Left hindlimb (tissue), 1 donor: ENCODE data around the gene LIX1.
A peak's percentile ranks its signal among the peaks of the same experiment; 100 is the strongest.
"Not testable (repeated sequence)": the region's sequence is repeated elsewhere in the genome, so short reads cannot be mapped to it uniquely, and the experiment has no call there.

Experiments used
- DNase-seq: peaks from one replicate; pipeline ENCODE4 v3.0.0-alpha.2; 2018

Gene LIX1

DNA sequence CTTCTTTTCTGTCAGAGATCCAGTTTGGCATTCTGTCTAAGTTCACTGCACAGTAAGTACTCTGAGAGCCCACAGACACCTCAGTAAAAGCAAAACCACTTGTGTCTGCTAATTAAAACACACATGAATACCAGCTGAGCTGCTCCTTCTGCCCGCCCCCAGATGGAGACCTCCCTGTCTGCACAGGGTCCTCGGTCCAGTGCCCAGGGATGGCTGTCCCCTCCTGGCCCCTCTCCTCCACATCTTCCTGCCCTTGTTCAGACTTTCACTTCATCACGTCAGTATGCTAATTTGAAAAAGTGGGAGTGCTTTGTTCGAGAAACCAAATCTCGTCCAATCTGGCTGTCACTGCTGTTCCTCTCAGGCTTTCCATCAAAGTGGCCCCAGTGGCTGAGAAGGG lies 43.5 kb downstream of the LIX1 start:
- no peak for DNase-seq

DNA sequence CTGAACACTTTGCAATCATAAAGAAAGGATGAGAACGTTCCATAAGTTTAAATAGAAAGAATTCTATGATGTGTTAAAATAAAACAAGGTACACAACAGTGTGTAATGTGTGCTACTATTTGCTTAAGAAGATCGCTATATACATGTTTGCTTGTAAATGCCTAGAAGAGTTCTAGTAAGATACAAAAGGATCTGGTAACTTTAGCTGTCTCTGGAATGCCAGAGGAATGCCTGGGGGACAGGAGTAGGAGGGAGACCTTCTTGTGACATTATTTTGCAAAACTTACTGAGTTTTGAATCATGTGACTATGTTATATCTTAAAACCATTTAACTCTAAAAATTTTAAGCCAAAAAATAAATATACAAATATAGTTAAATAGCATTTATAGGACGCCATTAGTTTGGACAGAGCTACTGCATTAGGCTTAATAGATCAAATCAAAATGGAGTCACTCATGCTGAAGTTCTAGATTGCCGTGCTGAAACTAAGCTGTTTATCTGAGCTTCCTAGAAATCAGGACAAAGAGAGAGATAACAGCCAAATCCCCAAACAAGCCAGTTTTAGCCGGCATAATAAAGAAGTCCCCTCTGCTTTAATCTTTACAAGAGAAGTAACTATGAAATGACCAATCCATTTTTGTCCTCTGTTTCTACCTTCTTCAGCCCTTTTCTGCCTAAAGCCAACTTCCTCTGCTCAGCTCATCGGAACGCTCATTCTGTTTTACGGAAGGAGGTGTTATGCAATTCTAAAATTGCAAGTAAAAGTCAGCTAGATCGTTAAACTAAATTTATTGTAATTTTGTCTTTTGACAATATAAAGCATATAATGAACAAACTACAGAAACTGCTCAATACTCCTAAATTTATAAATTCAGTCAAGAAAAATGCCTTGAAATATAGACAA lies 44.8 kb downstream of the LIX1 start:
- DNase-seq = no peak

DNA sequence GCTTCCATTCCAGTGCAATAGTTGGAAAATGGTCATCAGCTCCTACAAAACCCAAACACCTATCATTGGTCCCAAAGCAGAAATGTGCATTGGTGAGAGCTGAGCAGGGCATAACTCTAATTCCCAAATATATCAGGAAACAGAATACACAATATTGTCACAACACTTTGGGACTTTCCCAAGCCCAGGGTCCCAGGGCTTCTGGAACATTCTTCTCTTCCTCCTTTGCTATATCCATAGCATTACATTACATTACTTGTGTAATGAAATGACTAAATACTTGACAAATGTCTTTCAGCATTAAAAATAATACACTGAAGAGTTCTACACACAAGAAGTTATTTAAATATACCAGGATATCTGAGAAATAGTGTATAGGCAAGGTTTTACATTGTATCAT lies 45.6 kb downstream of the LIX1 start:
- DNase-seq = no peak

DNA sequence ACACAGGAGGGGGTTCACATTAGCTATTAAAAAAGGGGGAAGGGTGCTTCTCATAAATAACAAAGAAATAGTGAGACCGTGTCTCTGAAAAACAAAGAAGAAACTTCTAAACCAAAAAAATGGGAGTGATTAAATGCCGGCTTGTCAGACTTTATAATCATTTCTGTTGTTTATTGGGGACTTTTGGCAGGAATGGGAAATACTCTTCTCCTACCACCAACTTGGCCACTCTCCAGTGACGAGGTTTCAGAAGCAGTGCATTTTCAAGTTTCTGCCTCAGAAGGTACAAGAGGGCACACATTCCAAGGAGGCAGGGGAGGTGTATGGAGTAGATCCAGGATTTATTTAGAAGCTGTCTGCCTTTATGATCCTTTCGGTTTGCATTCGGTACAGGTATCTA lies 46.2 kb downstream of the LIX1 start:
- DNase-seq = no peak

DNA sequence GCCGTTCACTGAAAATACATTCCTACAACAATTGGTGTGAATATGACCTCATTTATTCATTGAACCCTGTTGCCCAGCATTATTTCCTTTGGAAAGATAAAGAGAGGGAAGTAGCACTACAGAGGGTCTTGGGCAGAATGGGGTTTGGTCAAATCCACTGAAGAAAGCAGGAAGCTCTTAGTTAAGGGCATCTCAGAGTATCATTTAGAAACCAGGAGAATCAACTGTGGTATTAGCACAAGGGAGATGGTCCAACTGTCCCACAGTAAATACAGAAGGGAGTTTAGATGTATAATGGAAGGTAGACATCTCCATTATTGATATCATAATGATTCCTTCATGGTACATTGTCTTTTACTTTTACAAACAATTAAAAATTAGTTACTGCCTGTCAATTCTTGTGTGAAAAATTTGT lies 47.1 kb downstream of the LIX1 start:
- no peak for DNase-seq

DNA sequence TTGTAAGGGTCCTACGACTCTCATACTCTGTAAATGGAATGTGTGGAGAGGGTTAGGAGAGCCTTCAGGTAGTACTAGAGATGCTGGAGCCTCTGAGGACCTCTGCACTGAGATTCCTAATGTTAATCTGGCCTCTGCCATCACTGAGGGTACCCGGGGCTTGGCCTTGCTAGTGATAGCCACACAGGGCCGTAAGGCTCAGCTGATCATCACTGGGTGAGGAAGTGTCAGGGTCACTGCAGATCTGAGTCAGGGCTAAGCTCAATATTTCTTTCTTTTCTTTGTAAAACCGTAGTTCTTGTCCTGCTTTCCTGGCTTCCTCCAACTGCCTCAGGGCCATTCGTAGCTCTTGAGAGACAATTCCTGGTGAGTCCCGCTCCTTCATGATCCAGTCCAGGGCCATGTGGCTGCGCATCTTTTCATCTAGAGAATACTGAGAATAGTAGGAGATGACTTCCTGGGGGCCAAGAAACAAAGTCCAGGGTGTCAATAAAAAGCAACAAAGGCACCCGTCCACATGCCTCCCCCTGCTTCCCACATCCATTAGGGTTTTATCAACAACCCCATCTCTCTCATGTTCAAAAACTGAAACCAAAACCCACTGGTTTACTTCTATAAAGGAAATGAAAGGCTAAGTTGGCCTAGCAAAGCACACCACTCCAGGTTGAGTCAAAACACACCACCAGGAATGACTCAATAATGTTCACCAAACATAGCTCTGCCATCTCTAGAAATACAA lies 47.7 kb downstream of the LIX1 start:
- no peak for DNase-seq

DNA sequence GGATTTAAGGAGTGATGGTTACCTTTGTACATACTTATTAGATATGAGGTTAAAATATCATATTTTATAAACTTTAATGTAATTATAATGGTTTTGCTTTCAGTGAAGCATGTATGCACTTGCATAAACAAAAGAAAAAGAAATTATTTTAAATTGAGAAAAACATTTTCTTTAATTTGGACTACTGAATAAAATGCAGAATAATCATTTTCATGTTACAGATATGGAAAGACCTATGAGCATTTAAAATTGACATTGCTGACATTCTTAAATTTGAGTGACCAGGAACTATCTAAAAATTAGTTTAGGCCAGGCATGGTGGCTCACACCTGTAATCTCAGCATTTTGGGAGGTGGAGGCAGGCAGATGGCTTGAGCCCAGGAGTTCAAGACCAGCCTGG lies 49.2 kb downstream of the LIX1 start:
- DNase-seq = no peak

DNA sequence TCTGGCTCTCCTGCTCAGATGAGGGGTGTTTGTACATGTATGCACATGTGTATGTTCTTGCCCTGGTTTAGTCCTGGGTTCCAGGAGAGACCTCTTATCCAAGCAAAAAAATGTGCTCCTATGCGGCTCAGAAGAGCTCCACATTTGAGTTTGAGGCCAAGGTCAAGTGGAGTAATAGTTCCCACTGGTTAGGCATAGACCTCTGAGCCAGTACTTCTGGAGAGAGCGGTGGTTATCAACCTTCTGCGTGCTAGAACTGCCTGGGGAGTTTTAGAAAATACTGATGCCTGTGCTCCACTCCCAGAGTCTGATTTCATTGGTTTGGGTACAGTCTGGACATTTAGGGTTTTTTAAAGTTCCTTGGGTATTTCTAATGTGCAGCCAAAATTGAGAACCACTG lies 51.5 kb downstream of the LIX1 start:
- no peak for DNase-seq

DNA sequence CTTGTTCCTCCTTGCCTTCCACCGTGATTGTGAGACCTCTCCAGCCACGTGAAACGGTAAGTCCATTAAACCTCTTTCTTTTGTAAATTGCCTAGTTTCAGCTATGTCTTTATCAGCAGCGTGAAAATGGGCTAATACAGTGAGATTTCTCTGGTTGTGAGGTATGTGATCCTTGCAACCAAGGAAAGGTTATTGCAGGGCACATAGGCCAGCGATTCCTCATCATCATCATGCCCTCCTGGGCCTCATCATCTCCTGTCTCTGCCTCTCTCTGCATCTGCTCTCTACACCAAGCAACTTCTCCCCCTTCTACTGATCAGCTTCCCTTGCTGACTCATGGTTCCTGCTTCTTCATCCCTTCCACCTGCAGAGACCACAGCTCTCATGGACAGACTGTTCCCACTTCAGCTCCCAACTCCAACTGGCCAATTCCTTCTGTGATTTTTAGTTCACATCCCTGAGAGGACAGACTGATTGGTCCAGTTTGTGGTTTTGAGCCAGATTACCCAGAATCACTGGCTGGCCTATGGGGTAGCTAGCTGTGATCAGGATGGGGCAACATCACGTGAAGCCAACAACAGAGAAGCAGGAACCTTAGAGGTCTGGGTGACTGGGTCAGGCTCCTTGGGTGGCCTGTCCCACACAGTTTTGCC lies 53.1 kb downstream of the LIX1 start:
- no peak for DNase-seq

DNA sequence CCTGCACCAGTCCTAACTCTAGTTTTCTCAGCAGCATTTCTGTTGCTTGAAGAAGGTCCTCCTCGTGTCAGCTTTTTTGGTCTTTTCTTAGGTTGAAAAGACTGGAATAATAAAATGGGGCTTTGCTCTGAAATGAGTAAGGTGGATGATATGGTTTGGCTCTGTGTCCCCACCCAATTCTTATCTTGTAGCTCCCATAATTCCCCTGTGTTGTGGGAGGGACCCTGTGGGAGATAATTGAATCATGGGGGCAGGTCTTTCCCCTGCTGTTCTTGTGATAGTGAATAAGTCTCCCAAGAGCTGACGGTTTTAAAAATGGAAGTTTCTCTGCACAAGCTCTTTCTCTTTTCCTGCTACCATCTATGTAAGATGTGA lies 53.6 kb downstream of the LIX1 start:
- no peak for DNase-seq

DNA sequence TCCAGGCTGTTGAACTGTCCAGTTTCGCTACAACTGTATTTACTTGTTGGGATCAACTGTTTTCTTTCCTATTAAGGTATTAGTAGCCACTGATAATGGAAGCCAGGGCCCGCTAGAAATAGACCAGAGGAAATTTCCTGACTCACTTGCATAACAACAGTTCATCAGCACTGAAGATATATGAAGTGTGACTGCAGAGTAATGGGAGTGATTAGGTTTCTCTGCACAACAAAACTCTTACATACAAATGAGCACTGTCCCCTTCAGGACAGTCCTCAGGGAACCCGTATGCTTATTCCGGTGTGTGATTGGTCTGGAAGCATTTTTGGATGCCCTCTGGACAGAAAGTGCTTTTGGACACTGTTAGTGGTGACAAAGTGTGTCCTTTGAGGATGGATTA lies 55.3 kb downstream of the LIX1 start:
- no peak for DNase-seq

DNA sequence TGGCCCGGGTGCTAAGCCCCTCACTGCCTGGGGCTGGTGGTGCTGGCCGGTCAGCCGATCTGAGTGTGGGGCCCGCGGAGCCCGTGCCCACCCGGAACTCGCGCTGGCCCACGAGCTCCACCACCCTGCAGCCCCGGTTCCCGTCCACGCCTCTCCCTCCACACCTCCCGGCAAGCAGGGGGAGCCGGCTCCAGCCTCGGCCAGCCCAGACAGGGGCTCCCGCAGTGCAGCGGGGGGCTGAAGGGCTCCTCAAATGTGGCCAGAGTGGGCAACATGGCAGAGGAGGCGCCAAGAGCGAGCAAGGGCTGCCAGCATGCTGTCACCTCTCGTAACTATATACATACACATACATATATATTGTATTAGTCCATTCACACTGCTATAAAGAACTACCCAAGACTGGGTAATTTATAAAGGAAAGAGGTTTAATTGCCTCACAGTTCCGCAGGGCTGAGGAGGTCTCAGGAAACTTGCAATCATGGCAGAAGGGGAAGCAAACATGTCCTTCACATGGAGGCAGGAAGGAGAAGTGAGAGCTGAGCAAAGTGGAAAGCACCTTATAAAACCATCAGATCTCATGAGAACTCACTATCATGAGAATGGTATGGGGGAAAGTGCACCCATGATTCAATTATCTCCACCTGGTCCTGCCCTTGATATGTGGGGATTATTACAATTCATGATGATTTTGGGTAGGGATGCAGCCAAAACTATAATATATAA lies 56.8 kb downstream of the LIX1 start:
- no peak for DNase-seq

DNA sequence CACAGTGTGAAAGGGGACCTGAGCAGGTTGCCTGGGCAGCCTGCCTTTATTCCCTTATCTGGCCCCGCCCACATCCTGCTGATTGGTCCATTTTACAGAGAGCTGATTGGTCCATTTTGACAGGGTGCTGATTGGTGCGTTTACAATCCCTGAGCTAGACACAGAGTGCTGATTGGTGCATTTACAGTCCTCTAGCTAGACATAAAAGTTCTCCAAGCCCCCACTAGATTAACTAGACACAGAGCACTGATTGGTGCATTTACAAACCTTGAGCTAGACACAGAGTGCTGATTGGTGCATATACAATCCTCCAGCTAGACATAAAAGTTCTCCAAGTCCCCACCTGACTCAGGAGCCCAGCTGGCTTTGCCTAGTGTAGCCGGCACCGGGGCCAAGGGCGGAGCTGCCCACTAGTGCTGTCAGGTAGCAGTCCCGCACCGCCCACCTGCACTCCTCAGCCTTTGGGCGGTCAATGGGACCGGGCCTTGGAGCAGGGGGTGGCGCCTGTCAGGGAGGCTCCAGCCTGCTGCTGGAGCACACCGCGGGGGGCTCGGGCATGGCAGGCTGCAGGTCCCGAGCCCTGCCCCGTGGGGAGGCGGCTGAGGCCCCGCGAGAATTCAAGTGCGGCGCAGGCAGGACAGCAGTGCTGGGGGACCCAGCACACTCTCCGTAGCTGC lies 57.5 kb downstream of the LIX1 start:
- DNase-seq = not testable (repeated sequence)

DNA sequence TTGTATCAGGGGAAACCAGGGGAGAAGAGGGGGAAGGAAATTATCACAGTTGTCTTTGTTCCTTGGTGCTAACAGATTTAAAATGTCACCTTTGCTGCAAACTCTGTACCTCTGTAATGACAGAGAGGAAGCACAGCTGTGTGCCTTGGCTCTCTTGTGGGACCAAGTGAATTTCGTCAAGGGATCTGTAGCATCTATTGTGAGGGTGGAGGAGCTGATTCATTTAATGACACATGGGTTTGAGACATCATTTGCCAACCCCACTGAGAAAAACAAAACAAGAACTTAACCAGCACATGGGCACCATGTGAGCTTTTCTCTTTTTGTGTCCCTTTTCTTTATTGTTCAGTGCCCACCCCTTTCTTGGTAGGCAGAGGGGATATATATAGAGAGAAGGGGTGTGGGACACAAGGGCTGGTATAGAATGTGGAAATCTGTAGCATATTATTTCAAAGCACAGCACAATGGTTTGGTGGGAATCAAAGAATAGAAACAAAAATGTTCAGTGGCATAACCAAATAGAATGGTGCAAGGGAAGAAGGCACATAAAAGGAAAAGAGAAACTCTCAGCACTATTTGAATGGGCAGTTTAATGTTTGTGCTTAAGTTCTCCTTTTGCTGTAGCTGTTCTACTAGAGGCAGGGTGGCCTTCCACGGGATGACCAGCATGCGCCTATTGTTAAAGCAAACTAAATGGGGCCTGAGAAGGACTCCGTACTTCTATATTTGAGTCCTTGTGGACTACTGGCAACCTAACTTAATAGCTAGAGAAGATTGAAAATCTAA lies 63.3 kb downstream of the LIX1 start:
- no peak for DNase-seq

DNA sequence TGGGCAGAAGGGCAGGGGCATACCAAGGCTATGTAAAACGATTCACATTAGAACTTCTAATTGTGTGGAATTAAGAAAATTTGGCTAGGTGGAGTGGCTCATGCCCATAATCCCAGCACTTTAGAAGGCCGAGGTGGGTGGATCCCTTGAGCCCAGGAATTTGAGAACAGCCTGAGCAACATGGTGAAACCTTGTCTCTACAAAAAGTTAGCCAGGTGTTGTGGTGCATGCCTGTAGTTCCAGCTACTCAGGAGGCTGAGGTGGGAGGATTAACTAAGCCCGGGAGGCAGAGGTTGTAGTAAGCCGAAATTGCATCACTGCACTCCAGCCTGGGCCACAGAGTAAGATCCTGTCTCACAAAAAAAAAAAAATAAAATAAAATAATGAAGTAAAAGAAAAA lies 65.2 kb downstream of the LIX1 start:
- DNase-seq = no peak

DNA sequence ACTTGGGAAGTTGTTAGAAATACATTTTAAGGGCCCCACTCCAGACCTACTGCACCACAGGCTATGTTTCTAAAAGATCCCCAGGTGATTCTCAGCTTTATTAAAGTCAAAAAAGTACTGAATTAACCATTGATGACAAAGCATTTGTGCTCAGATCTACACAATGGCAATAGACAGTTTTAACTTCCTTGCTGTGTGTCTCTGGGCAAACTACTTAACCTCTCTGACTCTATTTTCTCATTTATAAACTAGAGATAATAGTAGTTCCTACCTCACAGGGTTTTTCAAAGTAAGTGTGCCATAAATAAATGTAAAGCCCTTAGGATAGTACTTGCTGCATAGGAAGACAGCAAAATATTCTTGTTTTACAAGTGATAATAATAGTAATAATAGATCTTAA lies 66.3 kb downstream of the LIX1 start:
- DNase-seq = no peak

DNA sequence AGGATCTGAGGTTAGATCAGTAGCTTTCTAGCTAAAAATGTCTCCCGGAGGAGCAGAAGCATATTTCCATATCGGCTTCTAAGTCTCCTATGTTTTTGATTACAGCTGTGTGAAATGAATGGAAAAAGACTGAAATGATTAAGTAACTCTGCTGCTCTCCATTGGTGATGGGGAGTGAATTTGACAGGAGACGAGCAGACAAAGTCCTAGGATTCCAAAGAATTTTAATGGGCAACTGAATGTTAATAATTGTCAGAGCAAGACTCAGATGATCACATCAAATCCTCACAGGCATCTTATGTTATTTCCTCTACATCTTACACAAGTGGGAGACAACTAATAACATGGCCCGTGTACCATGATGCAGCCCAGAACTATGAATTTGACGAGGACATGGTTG lies 66.8 kb downstream of the LIX1 start:
- no peak for DNase-seq

DNA sequence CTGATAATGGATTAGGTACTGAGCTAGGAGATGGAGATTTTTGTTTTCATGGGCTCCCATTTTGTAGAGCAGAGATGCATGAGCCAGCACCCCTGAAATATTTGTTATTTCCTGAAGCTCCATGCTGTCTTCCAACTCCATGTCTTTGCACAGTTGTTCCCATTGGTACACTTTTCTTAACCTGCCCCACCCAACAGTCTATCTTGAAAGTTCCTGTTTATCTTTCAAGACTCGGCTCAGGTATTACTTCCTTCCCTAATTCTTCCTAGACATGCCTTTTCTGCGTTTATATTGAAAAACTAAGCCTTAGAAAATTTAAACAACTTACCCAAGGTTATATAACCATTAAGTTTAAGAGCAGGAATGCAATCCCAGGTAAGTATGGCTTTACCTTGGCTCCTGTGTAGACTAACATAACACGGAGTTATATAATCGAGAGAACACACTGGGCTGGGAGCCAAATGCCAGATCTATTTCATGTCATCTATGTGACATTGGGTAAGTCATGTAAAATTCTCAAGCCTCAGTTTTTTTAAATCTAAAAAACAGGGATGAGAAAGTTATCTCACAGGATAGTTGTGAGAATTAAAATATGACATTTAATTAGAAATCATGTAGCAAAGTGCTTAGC lies 67.4 kb downstream of the LIX1 start:
- DNase-seq = no peak

DNA sequence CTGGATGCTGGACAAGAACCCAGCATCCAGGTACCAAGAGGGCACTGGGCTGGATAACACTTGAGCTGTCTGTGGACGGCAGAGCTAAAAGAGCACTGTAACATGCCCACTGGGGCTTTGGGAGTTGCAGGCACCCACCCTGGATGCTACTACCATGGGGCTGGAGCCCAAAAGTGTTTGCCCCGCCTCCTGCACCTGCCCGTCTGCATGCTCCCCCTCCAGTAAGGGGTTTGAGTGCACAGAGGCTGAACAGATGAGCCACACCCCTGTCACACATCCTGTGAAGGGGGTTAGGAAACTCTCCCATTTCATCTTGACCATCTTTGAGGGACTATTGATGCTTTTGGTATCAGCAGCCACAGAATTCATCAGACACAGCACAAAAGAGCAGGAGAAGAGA lies 69.0 kb downstream of the LIX1 start:
- DNase-seq = no peak

DNA sequence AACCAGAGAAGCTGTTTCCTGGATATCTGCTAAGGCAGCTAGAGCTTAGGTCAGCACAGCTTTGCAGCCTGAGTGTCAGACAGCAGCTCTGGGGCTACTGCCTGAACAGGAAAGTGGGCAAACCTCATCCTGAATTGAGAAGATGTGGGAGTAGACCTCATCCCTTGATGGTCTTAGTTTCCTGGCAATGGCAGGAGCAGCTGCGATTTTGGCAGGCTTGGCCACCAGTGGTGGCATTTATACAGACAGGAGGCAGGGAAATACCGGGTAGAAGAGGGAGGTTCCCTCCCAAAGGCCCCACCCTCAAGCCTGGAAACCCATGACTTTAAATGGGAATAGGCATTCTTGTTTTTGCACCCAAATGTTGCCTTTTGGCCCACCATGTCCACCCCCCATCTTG lies 69.7 kb downstream of the LIX1 start:
- DNase-seq = peak; percentile 40

DNA sequence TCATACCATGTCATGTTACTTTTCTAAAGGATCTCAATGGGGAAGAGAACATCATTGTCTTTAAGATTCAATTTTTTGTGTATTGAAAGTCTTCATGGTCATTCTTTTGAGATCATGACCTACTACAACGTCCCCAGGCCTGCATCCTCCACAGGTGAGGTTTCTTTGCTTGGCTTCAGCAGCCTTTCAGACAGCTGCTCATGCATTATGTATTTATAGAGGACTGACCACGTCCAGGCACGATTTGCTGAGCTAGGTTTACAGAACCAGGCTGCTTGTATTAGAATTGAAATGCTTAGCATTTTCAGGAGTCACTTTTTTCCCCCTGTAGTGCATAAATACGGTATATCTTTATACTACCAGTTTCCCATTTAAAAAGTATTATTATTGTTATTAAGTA lies 70.4 kb downstream of the LIX1 start:
- DNase-seq = no peak
